Coronary artery (tissue), 2 donors: Measurements from ENCODE around the gene CD24.
A peak's percentile ranks its signal among the peaks of the same experiment; 100 is the strongest.
"Not testable (repeated sequence)": the region's sequence is repeated elsewhere in the genome, so short reads cannot be mapped to it uniquely, and the experiment has no call there.

Source experiments
- DNase-seq: peaks from one replicate; pipeline ENCODE4 v3.0.0-alpha.2; 2017; ENCODE audit warnings: low spot score
- H3K27ac ChIP-seq, 2 donors: fragments of 200-600 bp; sonication (generic); one replicate each; pipeline ENCODE4 v1.5.1; 2016 to 2019
- H3K4me3 ChIP-seq: fragments of 200-600 bp; sonication (generic); 2 replicates; pipeline ENCODE4 v1.5.1; 2016; ENCODE audit warnings: mild to moderate bottlenecking, moderate library complexity
- TF ChIP-seq, protein P1 (sequence below): fragments of 200-600 bp; sonication (generic); IDR thresholded peaks from one replicate; pipeline ENCODE4 v1.5.1; 2019; ENCODE audit warnings: antibody characterized with exemption

CD24 gene

DNA sequence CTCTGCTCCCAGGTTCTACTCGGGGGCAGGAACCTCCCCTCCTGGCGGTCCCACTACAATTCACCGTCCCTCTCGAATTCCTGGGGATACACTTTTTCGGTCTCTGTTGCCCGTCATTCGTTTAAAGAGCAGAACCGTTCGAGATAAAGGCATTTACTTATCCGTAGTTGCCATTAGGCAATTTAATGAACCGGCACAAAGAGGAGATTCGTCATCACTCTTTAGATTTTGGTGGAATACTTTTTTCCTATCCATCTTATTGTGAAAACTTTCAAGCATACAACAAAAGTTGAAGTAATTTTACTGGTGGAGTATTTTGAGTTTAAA lies 1.2 kb upstream of the CD24 start:
- no peak overlapping the region for H3K27ac ChIP-seq
- DNase-seq = no peak
- peak overlapping the region; percentile 72 for H3K4me3 ChIP-seq
- TF ChIP-seq, protein P1, sequence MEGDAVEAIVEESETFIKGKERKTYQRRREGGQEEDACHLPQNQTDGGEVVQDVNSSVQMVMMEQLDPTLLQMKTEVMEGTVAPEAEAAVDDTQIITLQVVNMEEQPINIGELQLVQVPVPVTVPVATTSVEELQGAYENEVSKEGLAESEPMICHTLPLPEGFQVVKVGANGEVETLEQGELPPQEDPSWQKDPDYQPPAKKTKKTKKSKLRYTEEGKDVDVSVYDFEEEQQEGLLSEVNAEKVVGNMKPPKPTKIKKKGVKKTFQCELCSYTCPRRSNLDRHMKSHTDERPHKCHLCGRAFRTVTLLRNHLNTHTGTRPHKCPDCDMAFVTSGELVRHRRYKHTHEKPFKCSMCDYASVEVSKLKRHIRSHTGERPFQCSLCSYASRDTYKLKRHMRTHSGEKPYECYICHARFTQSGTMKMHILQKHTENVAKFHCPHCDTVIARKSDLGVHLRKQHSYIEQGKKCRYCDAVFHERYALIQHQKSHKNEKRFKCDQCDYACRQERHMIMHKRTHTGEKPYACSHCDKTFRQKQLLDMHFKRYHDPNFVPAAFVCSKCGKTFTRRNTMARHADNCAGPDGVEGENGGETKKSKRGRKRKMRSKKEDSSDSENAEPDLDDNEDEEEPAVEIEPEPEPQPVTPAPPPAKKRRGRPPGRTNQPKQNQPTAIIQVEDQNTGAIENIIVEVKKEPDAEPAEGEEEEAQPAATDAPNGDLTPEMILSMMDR = no peak

DNA sequence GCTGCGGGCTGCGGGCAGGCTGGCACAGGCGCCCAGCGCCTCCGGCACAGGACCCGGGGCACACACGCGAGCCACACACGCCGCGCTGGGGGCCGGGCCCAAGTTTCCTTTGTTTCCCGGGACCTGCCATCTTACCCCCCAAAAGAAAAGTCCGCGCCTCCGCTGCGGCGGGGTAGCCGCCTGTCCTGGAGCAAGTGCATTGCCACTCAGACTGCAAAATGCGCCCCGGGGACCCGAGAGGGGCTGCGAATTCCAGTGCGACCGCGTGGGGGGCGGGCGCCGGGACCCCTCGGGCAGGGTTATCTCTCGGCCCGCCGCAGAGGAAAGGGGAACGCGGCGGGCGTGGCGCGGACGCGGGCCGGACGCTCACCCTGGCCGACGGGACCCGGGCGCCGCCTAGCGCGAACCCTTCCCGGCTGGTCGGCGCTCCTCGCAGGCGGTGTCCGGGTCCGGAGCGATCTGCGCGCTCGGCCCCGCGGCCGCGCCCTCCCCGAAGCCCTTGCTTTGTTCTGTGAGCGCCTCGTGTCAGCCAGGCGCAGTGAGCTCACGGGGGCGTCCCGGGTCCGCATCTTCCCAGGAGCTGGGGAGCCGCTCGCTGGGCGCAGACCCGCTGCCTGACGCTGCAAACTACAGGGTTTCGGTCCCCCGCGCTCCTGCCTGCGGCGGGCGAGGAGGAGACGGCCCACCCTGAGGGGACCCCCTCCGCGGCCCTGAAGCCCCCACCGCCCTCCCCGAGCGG lies 639 bp upstream of the CD24 start:
- Histone ChIP-seq H3K4me3 (peak overlapping the region; percentile 72), H3K27ac (no peak overlapping the region)
- DNase-seq = no peak

DNA sequence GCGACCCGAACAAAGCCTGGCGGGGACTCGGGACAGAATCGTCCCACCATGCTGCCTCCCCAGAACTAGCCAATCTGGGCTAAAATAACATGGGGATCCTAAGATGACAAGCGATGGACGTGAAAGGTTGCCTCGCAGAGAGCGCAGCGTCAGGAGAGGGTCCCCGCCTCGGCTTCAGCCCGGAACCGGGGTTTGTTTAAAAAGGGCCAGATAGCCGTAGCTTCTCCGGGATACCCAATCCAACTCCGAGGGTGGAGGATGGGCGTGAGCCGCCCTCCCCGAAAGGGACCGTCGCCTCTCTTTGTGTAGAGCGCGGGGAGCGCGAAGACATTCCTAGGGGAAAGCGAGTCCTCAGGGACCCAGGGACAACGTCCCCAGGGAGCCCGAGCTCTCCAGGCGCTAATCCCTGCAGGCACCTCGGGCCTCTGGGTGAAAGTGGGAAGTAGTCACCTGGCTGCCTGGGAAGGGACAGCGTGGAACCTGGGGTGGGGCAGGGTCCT lies 643 bp downstream of the CD24 start:
- H3K4me3 ChIP-seq = peak overlapping the region; percentile 72
- TF ChIP-seq, protein P1 = no peak
- no peak overlapping the region for H3K27ac ChIP-seq
- no peak for DNase-seq

More for the DNA sequence above, 639 bp upstream of the CD24 start:
- TF ChIP-seq, protein P1 = no peak

DNA sequence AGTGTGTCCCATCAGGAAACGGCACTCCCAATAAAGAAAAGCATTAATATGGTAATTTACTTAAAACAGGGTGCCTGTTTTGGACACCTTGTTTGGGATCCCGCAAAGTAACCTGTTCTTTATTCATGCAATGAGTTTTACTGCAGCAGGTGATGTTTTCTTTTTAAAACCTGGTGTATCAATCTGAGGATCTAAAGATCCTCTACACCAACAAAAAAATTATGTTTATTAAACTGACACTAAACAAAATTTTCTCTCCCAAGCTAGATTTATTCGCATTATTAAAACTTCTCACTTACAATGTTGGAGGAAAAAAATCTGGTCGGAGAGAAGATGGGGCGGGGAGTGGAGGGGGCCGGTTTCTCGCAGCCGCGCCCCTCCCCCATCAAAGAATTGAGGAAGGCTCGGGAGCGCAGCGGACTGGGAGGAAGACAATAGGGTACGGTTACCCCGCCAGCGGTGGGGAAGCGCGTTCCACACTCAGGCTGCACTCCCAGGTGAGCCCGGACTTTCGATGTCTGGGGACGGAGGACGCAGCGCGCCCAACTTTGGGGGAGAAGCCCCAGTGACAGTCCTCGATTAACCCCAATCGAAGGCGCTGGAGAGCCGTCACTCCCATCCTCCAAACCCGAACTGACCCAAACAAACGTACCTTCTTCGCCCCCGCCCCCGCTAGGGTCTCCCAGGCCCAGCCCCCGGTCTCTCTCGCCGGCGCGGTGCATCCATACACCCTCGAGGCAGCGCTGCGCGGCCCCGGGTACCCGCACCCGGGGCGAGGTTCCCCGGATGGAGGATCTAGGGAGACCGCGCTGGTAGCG lies 1.3 kb downstream of the CD24 start:
- no peak for DNase-seq
- no peak overlapping the region for H3K27ac ChIP-seq
- TF ChIP-seq, protein P1 = no peak
- peak overlapping the region; percentile 72 for H3K4me3 ChIP-seq

DNA sequence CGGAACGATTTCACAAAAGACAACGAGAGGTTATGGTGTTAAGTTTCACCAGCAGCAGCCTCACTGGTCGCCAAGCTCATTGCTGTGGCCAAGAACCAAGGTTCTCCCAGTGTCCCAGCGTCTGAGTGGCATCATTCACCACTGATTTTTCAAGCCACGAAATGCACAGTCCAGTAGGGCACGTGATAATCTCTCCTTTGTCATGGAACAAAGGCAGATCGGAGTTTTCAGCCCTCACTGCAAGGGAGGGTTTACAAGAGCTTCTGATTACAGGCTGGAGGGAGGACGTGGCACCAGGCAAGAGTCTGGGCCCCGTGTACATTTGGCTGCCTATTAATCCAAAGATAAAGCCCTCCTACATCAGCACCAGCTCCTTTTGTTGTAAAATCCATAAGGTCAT lies 2.0 kb downstream of the CD24 start:
- no peak for DNase-seq
- no peak overlapping the region for H3K4me3 ChIP-seq
- TF ChIP-seq, protein P1 = no peak
- H3K27ac ChIP-seq = no peak overlapping the region

DNA sequence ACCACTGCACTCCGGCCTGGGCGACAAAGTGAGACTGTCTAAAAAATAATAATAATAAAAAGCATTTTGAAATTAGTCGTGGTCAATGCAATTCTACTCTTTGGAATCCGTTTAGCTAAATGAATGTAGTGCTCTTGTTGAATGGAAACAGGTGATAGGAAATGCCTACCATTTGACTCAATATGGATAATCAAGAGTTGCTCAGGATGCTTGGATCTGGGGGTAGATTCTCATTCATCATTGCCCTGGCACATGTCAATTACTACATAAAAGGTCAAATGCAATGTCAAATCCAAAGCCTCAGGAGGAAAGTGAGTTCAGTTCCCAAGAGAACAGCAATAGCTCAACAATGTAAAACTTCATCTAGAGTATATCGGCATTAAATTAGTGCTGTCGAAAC lies 3.8 kb downstream of the CD24 start:
- H3K27ac ChIP-seq, DNase-seq, H3K4me3 ChIP-seq: not testable (repeated sequence)

DNA sequence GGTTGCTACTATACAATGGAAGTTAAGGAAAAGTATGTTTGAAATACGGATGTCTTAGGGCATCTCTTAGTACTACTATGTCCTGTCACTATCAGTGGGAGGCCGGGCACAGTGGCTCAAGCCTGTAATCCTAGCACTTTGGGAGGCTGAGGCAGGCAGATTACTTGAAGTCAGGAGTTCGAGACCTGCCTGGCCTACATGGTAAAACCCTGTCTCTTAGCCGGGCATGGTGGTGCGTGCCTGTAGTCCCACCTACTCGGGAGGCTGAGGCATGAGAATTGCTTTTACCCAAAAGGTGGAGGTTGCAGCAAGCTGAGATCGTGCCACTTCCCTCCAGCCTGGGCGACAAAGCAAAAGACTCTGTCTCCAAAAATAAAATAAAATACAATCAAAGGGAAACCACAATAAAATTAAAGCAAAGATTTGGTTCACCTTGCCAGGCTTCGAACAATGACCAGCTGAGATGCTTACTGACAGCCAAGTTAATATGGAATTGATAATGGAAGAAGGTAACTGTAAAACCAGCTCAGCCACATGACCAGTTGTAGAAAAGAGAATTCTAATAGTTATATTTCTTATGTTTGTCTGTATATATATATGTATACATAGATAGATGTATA lies 6.5 kb downstream of the CD24 start:
- TF ChIP-seq, protein P1 = no peak
- Histone ChIP-seq H3K4me3 (no peak overlapping the region), H3K27ac (no peak overlapping the region)
- DNase-seq = no peak
